HEK293 (cell line): ENCODE results near the gene IFI27L2.

Experiments used
- CTCF ChIA-PET: fragments of 350-600 bp; formaldehyde crosslinking; extraction: SDS; loops from one replicate; lab custom pipeline; 2021; ENCODE audit warnings: antibody characterized with exemption; lab: Yijun Ruan, JAX
- POLR2A ChIA-PET: fragments of 300-600 bp; formaldehyde crosslinking; extraction: SDS; loops from one replicate; lab custom pipeline; 2020; ENCODE audit warnings: antibody characterized with exemption, inconsistent platforms; lab: Yijun Ruan, JAX
- H3K27ac ChIP-seq: fragments of 200-500 bp; sonication (Bioruptor generic); 2 replicates; pipeline ENCODE4 v1.5.1; 2014; ENCODE audit warnings: low read depth, low read length, control low read depth, inconsistent platforms; ENCODE audit errors: extremely low read depth
- H3K36me3 ChIP-seq, 2 experiments: fragments of 200-500 bp in 1 of 2; sonication (Bioruptor generic) in 1 of 2; 1 replicate in 1 of 2; 2 replicates in 1 of 2; pipeline ENCODE4 v1.5.1; 2014 to 2017; ENCODE audit warnings: inconsistent platforms in 2 of 2, low read length in 2 of 2; ENCODE audit not compliant: control insufficient read depth in 2 of 2, insufficient read depth in 1 of 2
- H3K4me1 ChIP-seq: fragments of 200-500 bp; sonication (Bioruptor generic); 2 replicates; pipeline ENCODE4 v1.5.1; 2014; ENCODE audit warnings: mild to moderate bottlenecking, low read length, inconsistent platforms; ENCODE audit not compliant: control insufficient read depth, insufficient read depth
- H3K4me3 ChIP-seq: 2 replicates; pipeline ENCODE4 v1.5.1; 2011; ENCODE audit warnings: low read depth, mild to moderate bottlenecking, control low read depth, low read length, moderate library complexity
- H3K9me3 ChIP-seq: fragments of 200-500 bp; sonication (Bioruptor generic); 2 replicates; pipeline ENCODE4 v1.5.1; 2014; ENCODE audit warnings: low read depth, low read length, inconsistent platforms; ENCODE audit not compliant: control insufficient read depth, insufficient read depth
- BCL11B ChIP-seq: fragments of 450-650 bp; formaldehyde crosslinking; IDR thresholded peaks from 2 replicates; pipeline ENCODE4 v1.5.1; 2016; ENCODE audit warnings: low read depth, missing biosample characterization, missing genetic modification characterization
- FEZF1 ChIP-seq: fragments of 450-650 bp; formaldehyde crosslinking; IDR thresholded peaks from 2 replicates; pipeline ENCODE4 v1.5.1; 2016; ENCODE audit warnings: missing biosample characterization, missing genetic modification characterization
- KLF16 ChIP-seq: fragments of 450-650 bp; formaldehyde crosslinking; IDR thresholded peaks from 2 replicates; pipeline ENCODE4 v1.5.1; 2017; ENCODE audit warnings: missing biosample characterization, missing genetic modification characterization
- KLF8 ChIP-seq: fragments of 450-650 bp; formaldehyde crosslinking; IDR thresholded peaks from 2 replicates; pipeline ENCODE4 v1.5.1; 2016; ENCODE audit warnings: missing biosample characterization, missing genetic modification characterization
- OSR2 ChIP-seq: fragments of 450-650 bp; formaldehyde crosslinking; IDR thresholded peaks from 2 replicates; pipeline ENCODE4 v1.5.1; 2016; ENCODE audit warnings: missing biosample characterization, missing genetic modification characterization
- PRDM1 ChIP-seq: fragments of 450-650 bp; formaldehyde crosslinking; IDR thresholded peaks from 2 replicates; pipeline ENCODE4; 2016; ENCODE audit warnings: missing biosample characterization, missing genetic modification characterization
- SP3 ChIP-seq: fragments of 450-650 bp; formaldehyde crosslinking; IDR thresholded peaks from 2 replicates; pipeline ENCODE4 v1.5.1; 2016; ENCODE audit warnings: missing biosample characterization, missing genetic modification characterization
- SP7 ChIP-seq: fragments of 450-650 bp; formaldehyde crosslinking; IDR thresholded peaks from 2 replicates; pipeline ENCODE4 v1.5.1; 2016; ENCODE audit warnings: missing biosample characterization, missing genetic modification characterization
- YY2 ChIP-seq: fragments of 450-650 bp; formaldehyde crosslinking; IDR thresholded peaks from 2 replicates; pipeline ENCODE4 v1.5.1; 2016; ENCODE audit warnings: missing biosample characterization, missing genetic modification characterization
- ZBTB20 ChIP-seq: fragments of 450-650 bp; formaldehyde crosslinking; IDR thresholded peaks from 2 replicates; pipeline ENCODE4 v1.5.1; 2016; ENCODE audit warnings: missing biosample characterization, missing genetic modification characterization
- ZBTB48 ChIP-seq: fragments of 450-650 bp; formaldehyde crosslinking; IDR thresholded peaks from 2 replicates; pipeline ENCODE4 v1.5.1; 2016; ENCODE audit warnings: missing biosample characterization, missing genetic modification characterization
- ZNF19 ChIP-seq: fragments of 450-650 bp; formaldehyde crosslinking; IDR thresholded peaks from 2 replicates; pipeline ENCODE4; 2016; ENCODE audit warnings: missing biosample characterization, missing genetic modification characterization, low read depth
- ZNF2 ChIP-seq: fragments of 450-650 bp; formaldehyde crosslinking; IDR thresholded peaks from 2 replicates; pipeline ENCODE4 v1.5.1; 2016; ENCODE audit warnings: missing biosample characterization, missing genetic modification characterization
- ZNF324 ChIP-seq: fragments of 450-650 bp; formaldehyde crosslinking; IDR thresholded peaks from 2 replicates; pipeline ENCODE4 v1.5.1; 2016; ENCODE audit warnings: missing biosample characterization, missing genetic modification characterization
- ZNF335 ChIP-seq: fragments of 450-650 bp; formaldehyde crosslinking; conservative IDR thresholded peaks from 2 replicates; pipeline ENCODE4 v1.5.1; 2016; ENCODE audit warnings: missing biosample characterization, missing genetic modification characterization
- ZNF366 ChIP-seq: fragments of 450-650 bp; formaldehyde crosslinking; conservative IDR thresholded peaks from 2 replicates; pipeline ENCODE4 v1.5.1; 2016; ENCODE audit warnings: missing biosample characterization, missing genetic modification characterization
- ZNF433 ChIP-seq: fragments of 450-650 bp; formaldehyde crosslinking; IDR thresholded peaks from 2 replicates; pipeline ENCODE4 v1.5.1; 2016; ENCODE audit warnings: missing biosample characterization, missing genetic modification characterization, low read depth
- ZNF510 ChIP-seq: fragments of 450-650 bp; formaldehyde crosslinking; IDR thresholded peaks from 2 replicates; pipeline ENCODE4 v1.5.1; 2018; ENCODE audit warnings: mild to moderate bottlenecking, missing genetic modification characterization, missing biosample characterization; ENCODE audit not compliant: insufficient replicate concordance
- ZNF660 ChIP-seq: fragments of 450-650 bp; IDR thresholded peaks from 2 replicates; pipeline ENCODE4 v1.5.1; 2018; ENCODE audit warnings: missing biosample characterization, mild to moderate bottlenecking, missing genetic modification characterization
- ZNF768 ChIP-seq: fragments of 450-650 bp; formaldehyde crosslinking; IDR thresholded peaks from 2 replicates; pipeline ENCODE4 v1.5.1; 2018; ENCODE audit warnings: missing biosample characterization, mild to moderate bottlenecking, missing genetic modification characterization
- TF ChIP-seq, protein P1 (sequence below): fragments of 450-650 bp; formaldehyde crosslinking; IDR thresholded peaks from 2 replicates; pipeline ENCODE4 v1.5.1; 2016; ENCODE audit warnings: missing biosample characterization, missing genetic modification characterization
- TF ChIP-seq, protein P2 (sequence below): fragments of 450-650 bp; formaldehyde crosslinking; IDR thresholded peaks from 2 replicates; pipeline ENCODE4 v1.5.1; 2017; ENCODE audit warnings: missing biosample characterization, missing genetic modification characterization
- TF ChIP-seq, protein P3 (sequence below): fragments of 450-650 bp; formaldehyde crosslinking; IDR thresholded peaks from 2 replicates; pipeline ENCODE4 v1.5.1; 2017; ENCODE audit warnings: missing biosample characterization, missing genetic modification characterization
- TF ChIP-seq, protein P4 (sequence below): fragments of 450-650 bp; formaldehyde crosslinking; IDR thresholded peaks from 2 replicates; pipeline ENCODE4 v1.5.1; 2016; ENCODE audit warnings: missing biosample characterization, missing genetic modification characterization
- TF ChIP-seq, protein P5 (sequence below): fragments of 450-650 bp; formaldehyde crosslinking; IDR thresholded peaks from 2 replicates; pipeline ENCODE4 v1.5.0; 2017; ENCODE audit warnings: missing biosample characterization, missing genetic modification characterization, borderline replicate concordance

Gene IFI27L2

DNA sequence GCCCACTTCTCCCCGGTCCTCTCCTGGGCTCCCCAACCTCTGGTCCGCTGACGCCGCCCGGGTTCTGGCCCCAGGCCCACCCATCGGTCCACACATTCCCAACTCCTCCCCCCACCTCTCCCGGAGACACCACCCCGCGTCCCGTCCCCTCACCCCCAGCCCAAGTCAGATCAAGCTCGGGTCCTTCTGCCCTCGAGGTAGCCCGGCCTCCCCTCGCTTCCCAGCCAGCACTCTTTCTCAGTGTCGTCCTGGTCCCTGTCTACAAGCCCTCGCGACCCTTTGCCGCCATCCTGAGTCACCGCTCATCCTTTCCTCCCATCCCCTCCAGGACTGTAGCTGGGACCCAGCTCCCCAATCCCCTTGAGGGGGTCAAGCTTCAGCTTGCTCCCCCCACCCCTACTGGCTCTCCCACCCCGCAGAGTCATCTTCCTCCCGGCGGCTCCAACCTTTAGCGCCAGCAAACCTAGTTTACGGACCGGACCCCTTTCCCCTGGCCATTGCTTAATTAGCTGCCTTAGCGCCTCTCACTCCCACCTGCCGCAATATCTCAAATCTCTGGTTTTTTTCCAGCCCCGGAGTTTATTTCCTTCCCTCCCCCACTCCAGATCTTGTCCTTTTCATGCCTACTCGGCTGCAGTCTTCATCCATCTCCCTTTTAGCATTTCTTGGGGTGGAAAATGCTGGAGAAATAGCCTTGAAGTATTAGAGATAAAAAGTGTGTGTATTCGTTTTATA lies 45.8 kb upstream of the IFI27L2 start:
- CTCF ChIA-PET = interaction anchor here (0.7 to 1.4 kb wide), 4 partner anchors 32 to 374 kb away, joined by 3 to 6 read pairs (median 4); no protein-coding TSS in a partner anchor
- no peaks in the 10 kb centered on the region for H3K36me3 ChIP-seq
- H3K4me3 ChIP-seq = peak overlapping the region; percentile 62
- TF ChIP-seq SP3 (tag by site-specific recombination) (peak; percentile 50), ZBTB20 (tag by site-specific recombination) (peak; percentile 10; the same call in 1 of the 2 replicates), KLF16 (tag by site-specific recombination) (no peak), ZBTB48 (0 out of 2 replicates have a peak, but pooled peaks have one; percentile 38), ZNF768 (tag by site-specific recombination) (no peak), ZNF19 (no peak), ZNF335 (peak; percentile 75), YY2 (tag by site-specific recombination) (0 out of 2 replicates have a peak, but pooled peaks have one; percentile 46), ZNF510 (no peak), ZNF660 (tag by site-specific recombination) (no peak), KLF8 (tag by site-specific recombination) (0 out of 2 replicates have a peak, but pooled peaks have one; percentile 17), PRDM1 (tag by site-specific recombination) (0 out of 2 replicates have a peak, but pooled peaks have one; percentile 38), SP7 (tag by site-specific recombination) (0 out of 2 replicates have a peak, but pooled peaks have one; percentile 11), BCL11B (0 out of 2 replicates have a peak, but pooled peaks have one; percentile 37), ZNF2 (tag by site-specific recombination) (no peak), FEZF1 (tag by site-specific recombination) (peak; percentile 60), ZNF366 (peak; percentile 54; the same call in 1 of the 2 replicates), ZNF433 (tag by site-specific recombination) (no peak), ZNF324 (tag by site-specific recombination) (no peak), OSR2 (tag by site-specific recombination) (no peak)
- TF ChIP-seq, protein P1, sequence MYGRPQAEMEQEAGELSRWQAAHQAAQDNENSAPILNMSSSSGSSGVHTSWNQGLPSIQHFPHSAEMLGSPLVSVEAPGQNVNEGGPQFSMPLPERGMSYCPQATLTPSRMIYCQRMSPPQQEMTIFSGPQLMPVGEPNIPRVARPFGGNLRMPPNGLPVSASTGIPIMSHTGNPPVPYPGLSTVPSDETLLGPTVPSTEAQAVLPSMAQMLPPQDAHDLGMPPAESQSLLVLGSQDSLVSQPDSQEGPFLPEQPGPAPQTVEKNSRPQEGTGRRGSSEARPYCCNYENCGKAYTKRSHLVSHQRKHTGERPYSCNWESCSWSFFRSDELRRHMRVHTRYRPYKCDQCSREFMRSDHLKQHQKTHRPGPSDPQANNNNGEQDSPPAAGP (tag by site-specific recombination) = 0 out of 2 replicates have a peak, but pooled peaks have one; percentile 31
- TF ChIP-seq, protein P2, sequence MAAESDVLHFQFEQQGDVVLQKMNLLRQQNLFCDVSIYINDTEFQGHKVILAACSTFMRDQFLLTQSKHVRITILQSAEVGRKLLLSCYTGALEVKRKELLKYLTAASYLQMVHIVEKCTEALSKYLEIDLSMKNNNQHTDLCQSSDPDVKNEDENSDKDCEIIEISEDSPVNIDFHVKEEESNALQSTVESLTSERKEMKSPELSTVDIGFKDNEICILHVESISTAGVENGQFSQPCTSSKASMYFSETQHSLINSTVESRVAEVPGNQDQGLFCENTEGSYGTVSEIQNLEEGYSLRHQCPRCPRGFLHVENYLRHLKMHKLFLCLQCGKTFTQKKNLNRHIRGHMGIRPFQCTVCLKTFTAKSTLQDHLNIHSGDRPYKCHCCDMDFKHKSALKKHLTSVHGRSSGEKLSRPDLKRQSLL (tag by site-specific recombination) = no peak
- TF ChIP-seq, protein P3, sequence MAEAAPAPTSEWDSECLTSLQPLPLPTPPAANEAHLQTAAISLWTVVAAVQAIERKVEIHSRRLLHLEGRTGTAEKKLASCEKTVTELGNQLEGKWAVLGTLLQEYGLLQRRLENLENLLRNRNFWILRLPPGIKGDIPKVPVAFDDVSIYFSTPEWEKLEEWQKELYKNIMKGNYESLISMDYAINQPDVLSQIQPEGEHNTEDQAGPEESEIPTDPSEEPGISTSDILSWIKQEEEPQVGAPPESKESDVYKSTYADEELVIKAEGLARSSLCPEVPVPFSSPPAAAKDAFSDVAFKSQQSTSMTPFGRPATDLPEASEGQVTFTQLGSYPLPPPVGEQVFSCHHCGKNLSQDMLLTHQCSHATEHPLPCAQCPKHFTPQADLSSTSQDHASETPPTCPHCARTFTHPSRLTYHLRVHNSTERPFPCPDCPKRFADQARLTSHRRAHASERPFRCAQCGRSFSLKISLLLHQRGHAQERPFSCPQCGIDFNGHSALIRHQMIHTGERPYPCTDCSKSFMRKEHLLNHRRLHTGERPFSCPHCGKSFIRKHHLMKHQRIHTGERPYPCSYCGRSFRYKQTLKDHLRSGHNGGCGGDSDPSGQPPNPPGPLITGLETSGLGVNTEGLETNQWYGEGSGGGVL (tag by site-specific recombination) = peak; percentile 96
- TF ChIP-seq, protein P4, sequence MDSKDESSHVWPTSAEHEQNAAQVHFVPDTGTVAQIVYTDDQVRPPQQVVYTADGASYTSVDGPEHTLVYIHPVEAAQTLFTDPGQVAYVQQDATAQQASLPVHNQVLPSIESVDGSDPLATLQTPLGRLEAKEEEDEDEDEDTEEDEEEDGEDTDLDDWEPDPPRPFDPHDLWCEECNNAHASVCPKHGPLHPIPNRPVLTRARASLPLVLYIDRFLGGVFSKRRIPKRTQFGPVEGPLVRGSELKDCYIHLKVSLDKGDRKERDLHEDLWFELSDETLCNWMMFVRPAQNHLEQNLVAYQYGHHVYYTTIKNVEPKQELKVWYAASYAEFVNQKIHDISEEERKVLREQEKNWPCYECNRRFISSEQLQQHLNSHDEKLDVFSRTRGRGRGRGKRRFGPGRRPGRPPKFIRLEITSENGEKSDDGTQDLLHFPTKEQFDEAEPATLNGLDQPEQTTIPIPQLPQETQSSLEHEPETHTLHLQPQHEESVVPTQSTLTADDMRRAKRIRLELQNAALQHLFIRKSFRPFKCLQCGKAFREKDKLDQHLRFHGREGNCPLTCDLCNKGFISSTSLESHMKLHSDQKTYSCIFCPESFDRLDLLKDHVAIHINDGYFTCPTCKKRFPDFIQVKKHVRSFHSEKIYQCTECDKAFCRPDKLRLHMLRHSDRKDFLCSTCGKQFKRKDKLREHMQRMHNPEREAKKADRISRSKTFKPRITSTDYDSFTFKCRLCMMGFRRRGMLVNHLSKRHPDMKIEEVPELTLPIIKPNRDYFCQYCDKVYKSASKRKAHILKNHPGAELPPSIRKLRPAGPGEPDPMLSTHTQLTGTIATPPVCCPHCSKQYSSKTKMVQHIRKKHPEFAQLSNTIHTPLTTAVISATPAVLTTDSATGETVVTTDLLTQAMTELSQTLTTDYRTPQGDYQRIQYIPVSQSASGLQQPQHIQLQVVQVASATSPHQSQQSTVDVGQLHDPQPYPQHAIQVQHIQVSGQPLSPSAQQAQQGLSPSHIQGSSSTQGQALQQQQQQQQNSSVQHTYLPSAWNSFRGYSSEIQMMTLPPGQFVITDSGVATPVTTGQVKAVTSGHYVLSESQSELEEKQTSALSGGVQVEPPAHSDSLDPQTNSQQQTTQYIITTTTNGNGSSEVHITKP (tag by site-specific recombination) = 0 out of 2 replicates have a peak, but pooled peaks have one; percentile 37
- TF ChIP-seq, protein P5, sequence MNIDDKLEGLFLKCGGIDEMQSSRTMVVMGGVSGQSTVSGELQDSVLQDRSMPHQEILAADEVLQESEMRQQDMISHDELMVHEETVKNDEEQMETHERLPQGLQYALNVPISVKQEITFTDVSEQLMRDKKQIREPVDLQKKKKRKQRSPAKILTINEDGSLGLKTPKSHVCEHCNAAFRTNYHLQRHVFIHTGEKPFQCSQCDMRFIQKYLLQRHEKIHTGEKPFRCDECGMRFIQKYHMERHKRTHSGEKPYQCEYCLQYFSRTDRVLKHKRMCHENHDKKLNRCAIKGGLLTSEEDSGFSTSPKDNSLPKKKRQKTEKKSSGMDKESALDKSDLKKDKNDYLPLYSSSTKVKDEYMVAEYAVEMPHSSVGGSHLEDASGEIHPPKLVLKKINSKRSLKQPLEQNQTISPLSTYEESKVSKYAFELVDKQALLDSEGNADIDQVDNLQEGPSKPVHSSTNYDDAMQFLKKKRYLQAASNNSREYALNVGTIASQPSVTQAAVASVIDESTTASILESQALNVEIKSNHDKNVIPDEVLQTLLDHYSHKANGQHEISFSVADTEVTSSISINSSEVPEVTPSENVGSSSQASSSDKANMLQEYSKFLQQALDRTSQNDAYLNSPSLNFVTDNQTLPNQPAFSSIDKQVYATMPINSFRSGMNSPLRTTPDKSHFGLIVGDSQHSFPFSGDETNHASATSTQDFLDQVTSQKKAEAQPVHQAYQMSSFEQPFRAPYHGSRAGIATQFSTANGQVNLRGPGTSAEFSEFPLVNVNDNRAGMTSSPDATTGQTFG (tag by site-specific recombination) = no peak

More for the DNA sequence above, 45.8 kb upstream of the IFI27L2 start:
- H3K27ac ChIP-seq = no peak overlapping the region
- POLR2A ChIA-PET = interaction anchor here (1.0 to 2.1 kb wide), 2 partner anchors 94 to 236 kb away, joined by 3 to 6 read pairs; partner anchors contain the start of genes DDX24 and IFI27L1
- H3K9me3 ChIP-seq = no peaks in the 10 kb centered on the region
- no peaks in the 10 kb centered on the region for H3K4me1 ChIP-seq
